ENCODE data around the gene ZBTB44. TPM values are rescaled to one million over a fixed set of nuclear protein-coding genes. Genes with fewer than 3 reads are reported as not detected.
A peak's percentile ranks its signal among the peaks of the same experiment; 100 is the strongest.

ZBTB44 gene
- total RNA-seq, 1 experiment from 2014 or later = 66.4 TPM

DNA sequence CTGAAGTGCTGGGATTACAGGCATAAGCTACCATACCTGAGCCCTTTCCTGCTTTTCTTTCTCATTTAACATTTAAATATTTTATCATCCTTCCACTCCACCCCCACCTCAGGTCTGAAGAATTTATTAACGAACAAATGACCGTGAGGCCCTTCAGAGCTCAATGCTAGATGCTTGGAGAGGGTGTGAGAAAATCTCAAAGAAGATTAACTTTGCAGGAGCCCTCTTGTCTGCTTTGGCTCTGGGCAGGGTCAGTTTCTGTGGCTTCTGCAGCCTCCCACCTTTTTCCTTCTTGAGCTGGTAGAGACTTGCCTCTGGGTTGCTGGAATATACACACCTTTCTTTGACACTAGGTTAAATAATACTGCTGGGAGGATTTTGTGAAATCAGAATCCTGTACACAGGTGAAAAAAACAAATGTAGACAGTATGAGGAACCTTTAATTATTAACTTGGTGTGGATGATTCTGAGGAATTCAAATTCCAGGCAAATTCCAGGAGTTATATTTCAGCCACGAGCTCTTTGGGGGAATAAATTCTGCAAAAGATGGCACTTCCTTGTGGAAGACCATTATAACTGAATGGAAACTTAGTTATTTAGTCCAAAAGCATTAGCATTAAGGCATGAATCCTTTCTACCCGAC lies 3.4 kb upstream of the ZBTB44 start:
- Histone ChIP-seq H3K27me3 (ENCODE audit: control insufficient read depth, insufficient read depth, low read length) (no peaks in the 10 kb centered on the region), H3K36me3 (ENCODE audit: control insufficient read depth, insufficient read depth, low read length) (no peaks in the 10 kb centered on the region; the same call in 1 of the 2 replicates), H3K4me1 (ENCODE audit: control insufficient read depth, insufficient read depth, low read length) (peaks cover 15% of the 10 kb centered on the region), H3K4me3 (ENCODE audit: low read depth in 2 of 2, low read length in 2 of 2) (no peak overlapping the region), H3K9me3 (ENCODE audit: control insufficient read depth, insufficient read depth, low read depth, low read length) (peaks cover 2% of the 10 kb centered on the region; the same call in 1 of the 2 replicates), H3K27ac (ENCODE audit: low read length) (no peak overlapping the region)
- BruUV-seq (replicated peaks) = no TSS peak
- CTCF ChIA-PET = no interaction called here
- intact Hi-C loops (cut with micrococcal nuclease; ENCODE audit: unreplicated experiment) (no loop called here), in situ Hi-C loops (cut with HindIII; ENCODE audit: low pct_unique_long_range_greater_than_20kb, low sequenced_read_pairs) (no loop called here)
- POLR2A ChIA-PET = no interaction called here
- TF ChIP-seq, protein P1, sequence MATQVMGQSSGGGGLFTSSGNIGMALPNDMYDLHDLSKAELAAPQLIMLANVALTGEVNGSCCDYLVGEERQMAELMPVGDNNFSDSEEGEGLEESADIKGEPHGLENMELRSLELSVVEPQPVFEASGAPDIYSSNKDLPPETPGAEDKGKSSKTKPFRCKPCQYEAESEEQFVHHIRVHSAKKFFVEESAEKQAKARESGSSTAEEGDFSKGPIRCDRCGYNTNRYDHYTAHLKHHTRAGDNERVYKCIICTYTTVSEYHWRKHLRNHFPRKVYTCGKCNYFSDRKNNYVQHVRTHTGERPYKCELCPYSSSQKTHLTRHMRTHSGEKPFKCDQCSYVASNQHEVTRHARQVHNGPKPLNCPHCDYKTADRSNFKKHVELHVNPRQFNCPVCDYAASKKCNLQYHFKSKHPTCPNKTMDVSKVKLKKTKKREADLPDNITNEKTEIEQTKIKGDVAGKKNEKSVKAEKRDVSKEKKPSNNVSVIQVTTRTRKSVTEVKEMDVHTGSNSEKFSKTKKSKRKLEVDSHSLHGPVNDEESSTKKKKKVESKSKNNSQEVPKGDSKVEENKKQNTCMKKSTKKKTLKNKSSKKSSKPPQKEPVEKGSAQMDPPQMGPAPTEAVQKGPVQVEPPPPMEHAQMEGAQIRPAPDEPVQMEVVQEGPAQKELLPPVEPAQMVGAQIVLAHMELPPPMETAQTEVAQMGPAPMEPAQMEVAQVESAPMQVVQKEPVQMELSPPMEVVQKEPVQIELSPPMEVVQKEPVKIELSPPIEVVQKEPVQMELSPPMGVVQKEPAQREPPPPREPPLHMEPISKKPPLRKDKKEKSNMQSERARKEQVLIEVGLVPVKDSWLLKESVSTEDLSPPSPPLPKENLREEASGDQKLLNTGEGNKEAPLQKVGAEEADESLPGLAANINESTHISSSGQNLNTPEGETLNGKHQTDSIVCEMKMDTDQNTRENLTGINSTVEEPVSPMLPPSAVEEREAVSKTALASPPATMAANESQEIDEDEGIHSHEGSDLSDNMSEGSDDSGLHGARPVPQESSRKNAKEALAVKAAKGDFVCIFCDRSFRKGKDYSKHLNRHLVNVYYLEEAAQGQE (IDR thresholded peaks at IDR 0.05; ENCODE audit: insufficient read depth in 1 of 2, low read depth in 2 of 2, low read length in 1 of 2) = no peak
- TF ChIP-seq SIN3A (IDR thresholded peaks at IDR 0.05; ENCODE audit: borderline replicate concordance, insufficient read depth, low read depth, low read length) (no peak), TCF7L2 (IDR thresholded peaks at IDR 0.05; ENCODE audit: low read depth, low read length) (no peak), POLR2AphosphoS5 (IDR thresholded peaks at IDR 0.05; ENCODE audit: low read depth, low read length) (no peak)
- TF ChIP-seq, protein P2, sequence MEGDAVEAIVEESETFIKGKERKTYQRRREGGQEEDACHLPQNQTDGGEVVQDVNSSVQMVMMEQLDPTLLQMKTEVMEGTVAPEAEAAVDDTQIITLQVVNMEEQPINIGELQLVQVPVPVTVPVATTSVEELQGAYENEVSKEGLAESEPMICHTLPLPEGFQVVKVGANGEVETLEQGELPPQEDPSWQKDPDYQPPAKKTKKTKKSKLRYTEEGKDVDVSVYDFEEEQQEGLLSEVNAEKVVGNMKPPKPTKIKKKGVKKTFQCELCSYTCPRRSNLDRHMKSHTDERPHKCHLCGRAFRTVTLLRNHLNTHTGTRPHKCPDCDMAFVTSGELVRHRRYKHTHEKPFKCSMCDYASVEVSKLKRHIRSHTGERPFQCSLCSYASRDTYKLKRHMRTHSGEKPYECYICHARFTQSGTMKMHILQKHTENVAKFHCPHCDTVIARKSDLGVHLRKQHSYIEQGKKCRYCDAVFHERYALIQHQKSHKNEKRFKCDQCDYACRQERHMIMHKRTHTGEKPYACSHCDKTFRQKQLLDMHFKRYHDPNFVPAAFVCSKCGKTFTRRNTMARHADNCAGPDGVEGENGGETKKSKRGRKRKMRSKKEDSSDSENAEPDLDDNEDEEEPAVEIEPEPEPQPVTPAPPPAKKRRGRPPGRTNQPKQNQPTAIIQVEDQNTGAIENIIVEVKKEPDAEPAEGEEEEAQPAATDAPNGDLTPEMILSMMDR (IDR thresholded peaks at IDR 0.05) = no peak
- ATAC-seq = no peak
- DNase-seq (ENCODE audit: low read depth, low spot score) = no peak

DNA sequence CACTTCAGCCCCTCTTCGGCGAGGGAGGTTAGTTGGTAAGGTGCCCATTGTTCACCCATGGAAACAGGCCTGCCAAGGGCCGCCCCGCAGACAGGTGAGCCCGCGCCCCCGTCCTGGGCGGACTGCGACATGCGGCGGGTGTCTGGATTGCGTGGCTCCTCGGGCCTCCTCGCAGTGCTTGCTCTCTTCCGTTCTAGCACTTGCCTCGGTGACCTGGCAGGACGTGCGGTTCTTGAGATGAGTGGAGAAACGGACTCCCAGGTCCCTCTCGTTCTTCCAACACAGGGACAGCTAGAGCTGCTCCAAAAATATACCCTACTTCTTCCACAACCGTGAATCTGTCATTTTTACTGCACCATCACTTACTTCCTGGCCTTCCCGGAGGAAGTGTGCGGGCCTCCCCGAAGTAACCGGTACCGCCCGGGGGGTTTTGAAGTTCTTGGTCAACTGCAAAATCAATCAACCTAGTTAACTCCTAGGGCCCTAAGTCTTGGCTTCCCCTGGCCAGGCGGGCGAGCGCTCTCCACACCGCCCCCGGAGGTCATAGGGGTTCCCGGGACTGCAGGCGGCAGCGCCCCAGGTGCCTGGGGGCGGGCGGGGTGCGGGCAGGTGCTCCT lies 745 bp upstream of the ZBTB44 start:
- Histone ChIP-seq H3K9me3 (ENCODE audit: control insufficient read depth, insufficient read depth, low read depth, low read length) (no peaks in the 10 kb centered on the region), H3K27ac (ENCODE audit: low read length) (peak overlapping the region; percentile 98), H3K4me3 (ENCODE audit: low read depth in 2 of 2, low read length in 2 of 2) (peak overlapping the region; percentile 58 to 92), H3K27me3 (ENCODE audit: control insufficient read depth, insufficient read depth, low read length) (no peaks in the 10 kb centered on the region), H3K4me1 (ENCODE audit: control insufficient read depth, insufficient read depth, low read length) (peaks cover 36% of the 10 kb centered on the region), H3K36me3 (ENCODE audit: control insufficient read depth, insufficient read depth, low read length) (no peaks in the 10 kb centered on the region; the same call in 1 of the 2 replicates)
- ChIA-PET POLR2A (no interaction called here), CTCF (no interaction called here)
- intact Hi-C loops (cut with micrococcal nuclease; ENCODE audit: unreplicated experiment) = no loop called here
- DNase-seq (ENCODE audit: low read depth, low spot score) (no peak), ATAC-seq (peak; percentile 33)
- TF ChIP-seq TCF7L2 (IDR thresholded peaks at IDR 0.05; ENCODE audit: low read depth, low read length) = no peak
- TF ChIP-seq POLR2AphosphoS5 (IDR thresholded peaks at IDR 0.05; ENCODE audit: low read depth, low read length) = no peak
- TF ChIP-seq, protein P1 (IDR thresholded peaks at IDR 0.05; ENCODE audit: insufficient read depth in 1 of 2, low read depth in 2 of 2, low read length in 1 of 2) = no peak
- TF ChIP-seq, protein P2 (IDR thresholded peaks at IDR 0.05) = peak; percentile 36
- no peak for TF ChIP-seq SIN3A (IDR thresholded peaks at IDR 0.05; ENCODE audit: borderline replicate concordance, insufficient read depth, low read depth, low read length)
- BruUV-seq (replicated peaks) = no TSS peak
- in situ Hi-C loops (cut with HindIII; ENCODE audit: low pct_unique_long_range_greater_than_20kb, low sequenced_read_pairs) = no loop called here
